Calu3 (cell line): ENCODE results near the gene TOP3B. TPM values are rescaled to one million over a fixed set of nuclear protein-coding genes. Genes with fewer than 3 reads are reported as not detected.

Source experiments
- BruUV-seq: library from RNA; stranded (reverse); fragments of 400-500 nt; replicated peaks from 2 replicates; lab custom pipeline; 2021; lab: Mats Ljungman, UMichigan
- CTCF ChIA-PET: fragments of 300-600 bp; sonication (Branson Sonifier 250); formaldehyde crosslinking; loops from one replicate; lab custom pipeline; 2022; ENCODE audit warnings: antibody characterized with exemption; lab: Charles Lee
- DNase-seq: peaks from one replicate; pipeline ENCODE4 v3.0.0; 2022
- H3K27ac Mint-ChIP-seq: one replicate; pipeline ENCODE4 v1.8.0; 2022; ENCODE audit warnings: mixed read lengths; ENCODE audit not compliant: unreplicated experiment
- H3K27me3 Mint-ChIP-seq: one replicate; pipeline ENCODE4 v1.8.0; 2022; ENCODE audit warnings: mixed read lengths; ENCODE audit not compliant: unreplicated experiment
- H3K36me3 Mint-ChIP-seq: one replicate; pipeline ENCODE4 v1.8.0; 2022; ENCODE audit warnings: mild to moderate bottlenecking, moderate library complexity, mixed read lengths; ENCODE audit not compliant: insufficient read depth, unreplicated experiment
- H3K4me1 Mint-ChIP-seq: one replicate; pipeline ENCODE4 v1.8.0; 2022; ENCODE audit warnings: mild to moderate bottlenecking, low read depth, mixed read lengths; ENCODE audit not compliant: unreplicated experiment
- H3K4me3 Mint-ChIP-seq: one replicate; pipeline ENCODE4 v1.8.0; 2022; ENCODE audit warnings: mild to moderate bottlenecking, low read depth, moderate library complexity, mixed read lengths; ENCODE audit not compliant: unreplicated experiment
- H3K9me3 Mint-ChIP-seq: one replicate; pipeline ENCODE4 v1.8.0; 2022; ENCODE audit warnings: low read depth, mixed read lengths; ENCODE audit not compliant: unreplicated experiment
- CTCF ChIP-seq: fragments of 200-600 bp; IDR thresholded peaks from one replicate; pipeline ENCODE4 v1.8.0; 2022; ENCODE audit warnings: antibody characterized with exemption; ENCODE audit not compliant: unreplicated experiment
- intact Hi-C: fragments of 100-400 bp; cut with micrococcal nuclease; formaldehyde crosslinking; loops from one replicate; pipeline ENCODE4 v1.10.0; 2022; ENCODE audit not compliant: unreplicated experiment
- total RNA-seq: library from RNA; stranded (reverse); gene quantifications from 2 replicates; pipeline ENCODE4 v1.2.3, GENCODE V29; 2022

Gene TOP3B
- total RNA-seq, 1 experiment from 2014 or later: 45.1 TPM

- no peak for TF ChIP-seq CTCF
- Mint-ChIP-seq H3K36me3 (peaks cover 28% of the 10 kb centered on the region), H3K27me3 (no peaks in the 10 kb centered on the region), H3K9me3 (no peaks in the 10 kb centered on the region), H3K4me3 (no peak overlapping the region), H3K4me1 (no peaks in the 10 kb centered on the region), H3K27ac (no peak overlapping the region)
- intact Hi-C loops: no loop called here
- DNase-seq: no peak
- CTCF ChIA-PET: no interaction called here
- BruUV-seq: no TSS peak
These were observed 6.7 kb downstream of the TOP3B start for GRCh38 chr22:21975854-21976345.

- intact Hi-C loops: no loop called here
- TF ChIP-seq CTCF: no peak
- H3K36me3 Mint-ChIP-seq: peaks cover 28% of the 10 kb centered on the region
- H3K9me3 Mint-ChIP-seq: no peaks in the 10 kb centered on the region
- no peak overlapping the region for H3K4me3 Mint-ChIP-seq
- H3K27me3 Mint-ChIP-seq: no peaks in the 10 kb centered on the region
- no TSS peak for BruUV-seq
- CTCF ChIA-PET: no interaction called here
- DNase-seq: no peak
- no peaks in the 10 kb centered on the region for H3K4me1 Mint-ChIP-seq
- no peak overlapping the region for H3K27ac Mint-ChIP-seq
These were observed 7.3 kb downstream of the TOP3B start for GRCh38 chr22:21975273-21975672.

- Mint-ChIP-seq H3K4me1 (no peaks in the 10 kb centered on the region), H3K27me3 (no peaks in the 10 kb centered on the region), H3K4me3 (no peak overlapping the region), H3K27ac (no peak overlapping the region), H3K9me3 (no peaks in the 10 kb centered on the region), H3K36me3 (peaks cover 23% of the 10 kb centered on the region)
- DNase-seq: no peak
- CTCF ChIA-PET: no interaction called here
- no TSS peak for BruUV-seq
- no peak for TF ChIP-seq CTCF
- intact Hi-C loops: no loop called here
These were observed 8.4 kb downstream of the TOP3B start for GRCh38 chr22:21974058-21974649.

GRCh38 chr22:21972806-21973205 is 9.8 kb downstream of the TOP3B start:
- Mint-ChIP-seq H3K9me3 (no peaks in the 10 kb centered on the region), H3K4me1 (no peaks in the 10 kb centered on the region), H3K4me3 (no peak overlapping the region), H3K27ac (no peak overlapping the region), H3K27me3 (no peaks in the 10 kb centered on the region), H3K36me3 (peaks cover 28% of the 10 kb centered on the region)
- no peak for TF ChIP-seq CTCF
- intact Hi-C loops: no loop called here
- no TSS peak for BruUV-seq
- DNase-seq: no peak
- CTCF ChIA-PET: interaction anchor here (1.0 to 1.9 kb wide), 4 partner anchors 9 to 89 kb away, joined by 3 to 6 read pairs (median 4); partner anchors contain the start of gene TOP3B
